MM.1S (cell line): ENCODE measurements around the gene DENND5A.
"Not testable (repeated sequence)": the region's sequence is repeated elsewhere in the genome, so short reads cannot be mapped to it uniquely, and the experiment has no call there.

Experiments used
- DNase-seq: peaks from one replicate; pipeline ENCODE4 v3.0.0-alpha.2; 2015
- H2AFZ ChIP-seq: fragments of 300-600 bp; sonication (generic); 2 replicates; pipeline ENCODE4 v1.6.0; 2016; ENCODE audit warnings: antibody characterized with exemption, low read length
- H3F3A ChIP-seq: fragments of 300-600 bp; sonication (generic); 2 replicates; pipeline ENCODE4 v1.6.1; 2016; ENCODE audit warnings: mild to moderate bottlenecking, antibody characterized with exemption, low read length, moderate library complexity, mixed read lengths; ENCODE audit not compliant: insufficient read depth
- H3K27ac ChIP-seq: fragments of 300-600 bp; sonication (generic); 2 replicates; pipeline ENCODE4 v1.5.1; 2016; ENCODE audit warnings: mild to moderate bottlenecking, low read length
- H3K27me3 ChIP-seq: fragments of 300-600 bp; sonication (generic); replicated peaks from 2 replicates; pipeline ENCODE4 v1.6.0; 2016; ENCODE audit warnings: low read length; ENCODE audit not compliant: insufficient read depth
- H3K36me3 ChIP-seq: fragments of 300-600 bp; sonication (generic); replicated peaks from 2 replicates; pipeline ENCODE4 v1.6.1; 2016; ENCODE audit warnings: mild to moderate bottlenecking, low read length, mixed read lengths; ENCODE audit not compliant: insufficient read depth
- H3K4me1 ChIP-seq: fragments of 300-600 bp; sonication (generic); 2 replicates; pipeline ENCODE4 v1.6.1; 2016; ENCODE audit warnings: low read length, mixed read lengths
- H3K4me2 ChIP-seq: fragments of 300-600 bp; sonication (generic); 2 replicates; pipeline ENCODE4 v1.6.0; 2016; ENCODE audit warnings: low read depth, low read length
- H3K4me3 ChIP-seq: fragments of 300-600 bp; sonication (generic); 2 replicates; pipeline ENCODE4 v1.5.1; 2016; ENCODE audit warnings: low read length, mixed read lengths
- H3K79me2 ChIP-seq: fragments of 300-600 bp; sonication (generic); 2 replicates; pipeline ENCODE4 v1.6.1; 2016; ENCODE audit warnings: mixed run types, low read length, mixed read lengths
- H3K9ac ChIP-seq: fragments of 300-600 bp; sonication (generic); 2 replicates; pipeline ENCODE4 v1.6.1; 2016; ENCODE audit warnings: low read length, mixed read lengths
- H3K9me2 ChIP-seq: fragments of 300-600 bp; sonication (generic); replicated peaks from 2 replicates; pipeline ENCODE4 v1.6.1; 2016; ENCODE audit warnings: mild to moderate bottlenecking, low read length, mixed read lengths; ENCODE audit not compliant: insufficient read depth
- H3K9me3 ChIP-seq: fragments of 300-600 bp; sonication (generic); replicated peaks from 2 replicates; pipeline ENCODE4 v1.6.1; 2016; ENCODE audit warnings: mild to moderate bottlenecking, low read length, mixed read lengths; ENCODE audit not compliant: insufficient read depth
- H4K20me1 ChIP-seq: fragments of 300-600 bp; sonication (generic); 2 replicates; pipeline ENCODE4 v1.6.1; 2016; ENCODE audit warnings: mild to moderate bottlenecking, low read length, moderate library complexity, mixed read lengths; ENCODE audit not compliant: insufficient read depth
- EZH2 ChIP-seq: fragments of 300-600 bp; sonication (generic); optimal IDR thresholded peaks from 2 replicates; pipeline ENCODE3; 2017; ENCODE audit warnings: low read depth, mild to moderate bottlenecking, antibody characterized with exemption, low read length, mixed read lengths
- EZH2phosphoT487 ChIP-seq: fragments of 300-600 bp; sonication (generic); IDR thresholded peaks from 2 replicates; pipeline ENCODE4 v1.6.1; 2018; ENCODE audit warnings: antibody characterized with exemption, low read length
- TF ChIP-seq, protein P1 (sequence below): fragments of 300-600 bp; sonication (generic); IDR thresholded peaks from 2 replicates; pipeline ENCODE4 v1.5.1; 2016; ENCODE audit warnings: antibody characterized with exemption, low read length, mixed read lengths

Gene DENND5A

DNA sequence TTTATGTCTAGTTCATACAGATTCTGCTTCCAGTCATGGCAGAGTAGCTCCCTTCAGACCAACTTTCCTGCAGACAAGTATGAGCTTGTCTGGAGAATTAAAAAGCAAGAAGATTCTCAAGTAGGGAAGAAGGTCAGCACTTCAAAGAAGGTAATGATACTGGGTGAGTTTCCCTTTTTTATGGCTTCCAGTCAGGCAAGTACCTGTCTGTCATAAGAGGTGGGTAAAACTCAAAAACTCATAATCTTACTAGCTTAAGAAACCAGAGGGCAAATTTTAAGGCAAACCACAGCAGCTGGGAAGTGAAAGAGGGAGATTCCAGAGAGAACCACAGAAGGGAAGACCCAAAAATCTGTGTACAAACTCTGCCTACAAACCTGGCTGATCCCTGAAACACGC is 54.2 kb downstream of the DENND5A start:
- Histone ChIP-seq H4K20me1 (no peaks in the 10 kb centered on the region), H3K27me3 (no peaks in the 10 kb centered on the region), H3K4me2 (no peak overlapping the region), H3K9me3 (no peaks in the 10 kb centered on the region), H2AFZ (no peak overlapping the region), H3K4me1 (peaks cover 20% of the 10 kb centered on the region), H3F3A (peaks cover 5% of the 10 kb centered on the region; the same call in 1 of the 2 replicates), H3K27ac (no peak overlapping the region), H3K36me3 (no peaks in the 10 kb centered on the region), H3K4me3 (no peak overlapping the region), H3K79me2 (no peaks in the 10 kb centered on the region), H3K9ac (no peak overlapping the region), H3K9me2 (no peaks in the 10 kb centered on the region)
- DNase-seq: peak; percentile 26
- no peak for TF ChIP-seq EZH2phosphoT487
- no peak for TF ChIP-seq EZH2
- TF ChIP-seq, protein P1, sequence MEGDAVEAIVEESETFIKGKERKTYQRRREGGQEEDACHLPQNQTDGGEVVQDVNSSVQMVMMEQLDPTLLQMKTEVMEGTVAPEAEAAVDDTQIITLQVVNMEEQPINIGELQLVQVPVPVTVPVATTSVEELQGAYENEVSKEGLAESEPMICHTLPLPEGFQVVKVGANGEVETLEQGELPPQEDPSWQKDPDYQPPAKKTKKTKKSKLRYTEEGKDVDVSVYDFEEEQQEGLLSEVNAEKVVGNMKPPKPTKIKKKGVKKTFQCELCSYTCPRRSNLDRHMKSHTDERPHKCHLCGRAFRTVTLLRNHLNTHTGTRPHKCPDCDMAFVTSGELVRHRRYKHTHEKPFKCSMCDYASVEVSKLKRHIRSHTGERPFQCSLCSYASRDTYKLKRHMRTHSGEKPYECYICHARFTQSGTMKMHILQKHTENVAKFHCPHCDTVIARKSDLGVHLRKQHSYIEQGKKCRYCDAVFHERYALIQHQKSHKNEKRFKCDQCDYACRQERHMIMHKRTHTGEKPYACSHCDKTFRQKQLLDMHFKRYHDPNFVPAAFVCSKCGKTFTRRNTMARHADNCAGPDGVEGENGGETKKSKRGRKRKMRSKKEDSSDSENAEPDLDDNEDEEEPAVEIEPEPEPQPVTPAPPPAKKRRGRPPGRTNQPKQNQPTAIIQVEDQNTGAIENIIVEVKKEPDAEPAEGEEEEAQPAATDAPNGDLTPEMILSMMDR: no peak

DNA sequence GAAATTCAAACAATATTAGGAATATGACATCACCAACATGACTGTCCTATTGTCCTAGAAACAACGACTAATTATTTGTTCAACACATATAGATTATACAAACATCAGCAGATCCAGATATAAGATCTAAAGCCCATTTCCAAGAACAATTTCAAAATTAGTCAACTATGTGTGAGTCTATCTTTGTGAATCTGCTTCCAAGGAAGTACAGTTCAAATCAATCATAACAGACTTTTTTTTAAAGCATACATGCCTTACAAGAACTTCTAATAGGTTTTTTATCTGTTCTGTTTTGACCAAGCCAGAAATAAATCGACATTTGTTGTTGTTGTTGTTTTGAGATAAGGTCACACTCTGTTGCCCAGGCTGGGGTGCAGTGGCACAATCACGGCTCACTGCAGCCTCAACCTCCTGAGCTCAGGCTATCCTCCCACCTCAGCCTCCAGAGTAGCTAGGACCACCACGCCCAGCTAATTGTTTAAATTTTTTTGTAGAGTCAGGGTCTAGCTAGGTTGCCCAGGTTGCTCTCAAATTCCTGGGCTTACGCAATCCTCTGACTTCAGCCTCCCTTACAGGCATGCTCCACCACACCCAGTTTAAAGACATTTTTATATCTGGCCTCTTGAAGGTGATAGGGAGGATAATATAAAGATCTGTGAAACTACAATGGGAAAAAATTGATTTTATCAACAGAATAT is 54.8 kb downstream of the DENND5A start:
- no peaks in the 10 kb centered on the region for H4K20me1 ChIP-seq

DNA sequence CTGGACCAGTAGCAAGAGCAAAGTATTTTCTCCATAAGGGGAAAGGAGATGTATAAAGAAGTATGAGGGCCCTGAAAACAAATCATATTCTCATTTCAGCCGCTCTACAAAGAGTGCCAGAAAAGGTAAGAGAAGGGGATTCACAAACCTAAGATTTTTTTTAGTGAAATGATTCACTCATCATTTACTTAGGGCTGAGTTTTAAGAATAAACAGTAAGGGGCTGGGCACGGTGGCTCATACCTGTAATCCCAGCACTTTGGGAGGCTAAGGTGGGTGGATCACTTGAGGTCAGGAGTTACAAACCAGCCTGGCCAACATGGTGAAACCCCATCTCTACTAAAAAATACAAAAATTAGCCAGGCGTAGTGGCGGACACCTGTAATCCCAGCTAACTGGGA is 55.5 kb downstream of the DENND5A start:
- not testable (repeated sequence) for H3K9ac ChIP-seq

More for the DNA sequence above, 54.8 kb downstream of the DENND5A start:
- peaks cover 5% of the 10 kb centered on the region; the same call in 1 of the 2 replicates for H3F3A ChIP-seq
- no peaks in the 10 kb centered on the region for H3K9me3 ChIP-seq
- no peak for DNase-seq
- no peak for TF ChIP-seq EZH2
- TF ChIP-seq EZH2phosphoT487: no peak
- TF ChIP-seq, protein P1: no peak
- peaks cover 20% of the 10 kb centered on the region for H3K4me1 ChIP-seq
- H3K9ac ChIP-seq: no peak overlapping the region
- no peak overlapping the region for H2AFZ ChIP-seq
- H3K4me2 ChIP-seq: no peak overlapping the region
- H3K27me3 ChIP-seq: no peaks in the 10 kb centered on the region
- H3K36me3 ChIP-seq: no peaks in the 10 kb centered on the region
- H3K4me3 ChIP-seq: no peak overlapping the region
- no peaks in the 10 kb centered on the region for H3K9me2 ChIP-seq
- no peaks in the 10 kb centered on the region for H3K79me2 ChIP-seq
- no peak overlapping the region for H3K27ac ChIP-seq

More for the DNA sequence above, 55.5 kb downstream of the DENND5A start:
- H3F3A ChIP-seq, H3K79me2 ChIP-seq, H2AFZ ChIP-seq, H3K27me3 ChIP-seq, H3K27ac ChIP-seq, H4K20me1 ChIP-seq, H3K4me3 ChIP-seq, H3K9me3 ChIP-seq, DNase-seq, H3K4me2 ChIP-seq, H3K9me2 ChIP-seq, H3K36me3 ChIP-seq: not testable (repeated sequence)
- peaks cover 13% of the 10 kb centered on the region for H3K4me1 ChIP-seq
